ENCODE data around the gene PPM1N. TPM values are rescaled to one million over a fixed set of nuclear protein-coding genes. Genes with fewer than 3 reads are reported as not detected.

The PPM1N gene
- total and polyA plus RNA-seq, 2 of the 13 experiments (the other 11 are each of a cell fraction or from before 2014, with no cell fraction given), result 0.31 to 1.8 TPM

GRCh38 chr19:45547965-45548609 lies 49.8 kb downstream of the PPM1N start:
- 87% methylated on average over 9 of the region's 9 CpGs for WGBS (ENCODE audit: low lambda C conversion rate)
- CTCF ChIA-PET (ENCODE audit: low intra/inter-chr PET ratio, low total read pairs), result no interaction called here
- Histone ChIP-seq H3K36me3 (replicated peaks in 1 of 2; ENCODE audit: control insufficient read depth in 1 of 2, insufficient read depth in 2 of 2, low read length in 2 of 2) (peaks cover 1 to 3% of the 10 kb centered on the region in 2 experiments; a peak in 3 of 5 replicates), H3K4me1 (ENCODE audit: insufficient read depth, low read length) (peaks cover 22% of the 10 kb centered on the region), H3K4me2 (ENCODE audit: low read depth, low read length) (no peak overlapping the region), H3K4me3 (replicated peaks in 1 of 3; ENCODE audit: insufficient read depth in 1 of 3, low read depth in 2 of 3, low read length in 3 of 3) (no peak overlapping the region), H3K27me3 (ENCODE audit: control insufficient read depth in 1 of 2, insufficient read depth in 2 of 2, low read length in 2 of 2) (no peaks in the 10 kb centered on the region), H4K20me1 (ENCODE audit: insufficient read depth, low read length) (no peaks in the 10 kb centered on the region), H2AFZ (ENCODE audit: low read length) (no peak overlapping the region), H3K9me3 (ENCODE audit: low read length) (no peaks in the 10 kb centered on the region), H3K79me2 (ENCODE audit: insufficient read depth, low read length) (no peaks in the 10 kb centered on the region), H3K9ac (ENCODE audit: insufficient read depth, low read depth, low read length) (no peak overlapping the region), H3K27ac (ENCODE audit: extremely low read length, insufficient read depth, low read length) (no peak overlapping the region)
- intact Hi-C loops (cut with micrococcal nuclease; ENCODE audit: unreplicated experiment) (no loop called here), in situ Hi-C loops (cut with HindIII; ENCODE audit: extremely low pct_ligation_motif_present, low pct_unique_long_range_greater_than_20kb) (no loop called here)
- TF ChIP-seq ONECUT2 (CRISPR knock-in tag; IDR thresholded peaks at IDR 0.05) (no peak), ZNF569 (CRISPR knock-in tag; IDR thresholded peaks at IDR 0.05; ENCODE audit: borderline replicate concordance) (no peak), ZKSCAN1 (IDR thresholded peaks at IDR 0.05; ENCODE audit: low read length) (no peak), ZNF264 (CRISPR knock-in tag; IDR thresholded peaks at IDR 0.05) (no peak), GATA4 (IDR thresholded peaks at IDR 0.05; ENCODE audit: borderline replicate concordance, low read depth) (no peak), ZBTB7A (CRISPR knock-in tag; IDR thresholded peaks at IDR 0.05) (no peak), CBX1 (IDR thresholded peaks at IDR 0.05; ENCODE audit: low read depth) (no peak), RAD21 (CRISPR knock-in tag; IDR thresholded peaks at IDR 0.05) (no peak), HDAC2 (CRISPR knock-in tag; IDR thresholded peaks at IDR 0.05) (no peak)
- TF ChIP-seq, protein P1, sequence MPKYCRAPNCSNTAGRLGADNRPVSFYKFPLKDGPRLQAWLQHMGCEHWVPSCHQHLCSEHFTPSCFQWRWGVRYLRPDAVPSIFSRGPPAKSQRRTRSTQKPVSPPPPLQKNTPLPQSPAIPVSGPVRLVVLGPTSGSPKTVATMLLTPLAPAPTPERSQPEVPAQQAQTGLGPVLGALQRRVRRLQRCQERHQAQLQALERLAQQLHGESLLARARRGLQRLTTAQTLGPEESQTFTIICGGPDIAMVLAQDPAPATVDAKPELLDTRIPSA (CRISPR knock-in tag; IDR thresholded peaks at IDR 0.05; ENCODE audit: borderline replicate concordance), result no peak
- TF ChIP-seq, protein P2, sequence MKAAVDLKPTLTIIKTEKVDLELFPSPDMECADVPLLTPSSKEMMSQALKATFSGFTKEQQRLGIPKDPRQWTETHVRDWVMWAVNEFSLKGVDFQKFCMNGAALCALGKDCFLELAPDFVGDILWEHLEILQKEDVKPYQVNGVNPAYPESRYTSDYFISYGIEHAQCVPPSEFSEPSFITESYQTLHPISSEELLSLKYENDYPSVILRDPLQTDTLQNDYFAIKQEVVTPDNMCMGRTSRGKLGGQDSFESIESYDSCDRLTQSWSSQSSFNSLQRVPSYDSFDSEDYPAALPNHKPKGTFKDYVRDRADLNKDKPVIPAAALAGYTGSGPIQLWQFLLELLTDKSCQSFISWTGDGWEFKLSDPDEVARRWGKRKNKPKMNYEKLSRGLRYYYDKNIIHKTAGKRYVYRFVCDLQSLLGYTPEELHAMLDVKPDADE (CRISPR knock-in tag; IDR thresholded peaks at IDR 0.05), result no peak
- TF ChIP-seq, protein P3, sequence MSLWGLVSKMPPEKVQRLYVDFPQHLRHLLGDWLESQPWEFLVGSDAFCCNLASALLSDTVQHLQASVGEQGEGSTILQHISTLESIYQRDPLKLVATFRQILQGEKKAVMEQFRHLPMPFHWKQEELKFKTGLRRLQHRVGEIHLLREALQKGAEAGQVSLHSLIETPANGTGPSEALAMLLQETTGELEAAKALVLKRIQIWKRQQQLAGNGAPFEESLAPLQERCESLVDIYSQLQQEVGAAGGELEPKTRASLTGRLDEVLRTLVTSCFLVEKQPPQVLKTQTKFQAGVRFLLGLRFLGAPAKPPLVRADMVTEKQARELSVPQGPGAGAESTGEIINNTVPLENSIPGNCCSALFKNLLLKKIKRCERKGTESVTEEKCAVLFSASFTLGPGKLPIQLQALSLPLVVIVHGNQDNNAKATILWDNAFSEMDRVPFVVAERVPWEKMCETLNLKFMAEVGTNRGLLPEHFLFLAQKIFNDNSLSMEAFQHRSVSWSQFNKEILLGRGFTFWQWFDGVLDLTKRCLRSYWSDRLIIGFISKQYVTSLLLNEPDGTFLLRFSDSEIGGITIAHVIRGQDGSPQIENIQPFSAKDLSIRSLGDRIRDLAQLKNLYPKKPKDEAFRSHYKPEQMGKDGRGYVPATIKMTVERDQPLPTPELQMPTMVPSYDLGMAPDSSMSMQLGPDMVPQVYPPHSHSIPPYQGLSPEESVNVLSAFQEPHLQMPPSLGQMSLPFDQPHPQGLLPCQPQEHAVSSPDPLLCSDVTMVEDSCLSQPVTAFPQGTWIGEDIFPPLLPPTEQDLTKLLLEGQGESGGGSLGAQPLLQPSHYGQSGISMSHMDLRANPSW (CRISPR knock-in tag; IDR thresholded peaks at IDR 0.05; ENCODE audit: borderline replicate concordance), result no peak
- POLR2A ChIA-PET, result no interaction called here
- BruUV-seq (replicated peaks), result no TSS peak
- DNase-seq (ENCODE audit: low spot score) (no peak), FAIRE-seq (no peak), ATAC-seq (peak; percentile 56)

Other genes with a start within 250 kb of the PPM1N start
- 7.0 and 7.6 TPM in 2 replicates for gene MARK4, start 247.2 kb upstream of the PPM1N start, total RNA-seq (2016; rRNA removed; fragmentation: Illumina TruSeq; extraction: Trizol)
- 11.4 and 12.2 TPM in 2 replicates for gene MARK4, start 247.2 kb upstream of the PPM1N start, polyA plus RNA-seq (2011; rRNA removed)
- gene CKM, start 175.6 kb upstream of the PPM1N start, total RNA-seq (2016; rRNA removed; fragmentation: Illumina TruSeq; extraction: Trizol), result 0.27 and 0.80 TPM in 2 replicates
- gene CKM, start 175.6 kb upstream of the PPM1N start, polyA plus RNA-seq (2011; rRNA removed), result 0.54 and 0.59 TPM in 2 replicates
- gene KLC3, start 157.7 kb upstream of the PPM1N start, total RNA-seq (2016; rRNA removed; fragmentation: Illumina TruSeq; extraction: Trizol), result not detected in 2 replicates
- gene KLC3, start 157.7 kb upstream of the PPM1N start, polyA plus RNA-seq (2011; rRNA removed), result 0.13 and 0.26 TPM in 2 replicates
- 20.5 and 25.4 TPM in 2 replicates for gene ERCC2, start 127.9 kb upstream of the PPM1N start, total RNA-seq (2016; rRNA removed; fragmentation: Illumina TruSeq; extraction: Trizol)
- 49.2 and 63.4 TPM in 2 replicates for gene ERCC2, start 127.9 kb upstream of the PPM1N start, polyA plus RNA-seq (2011; rRNA removed)
- 1.3 and 1.6 TPM in 2 replicates for gene PPP1R13L, start 93.4 kb upstream of the PPM1N start, total RNA-seq (2016; rRNA removed; fragmentation: Illumina TruSeq; extraction: Trizol)
- gene PPP1R13L, start 93.4 kb upstream of the PPM1N start, polyA plus RNA-seq (2011; rRNA removed), result 6.6 and 8.8 TPM in 2 replicates
- gene POLR1G, start 91.8 kb upstream of the PPM1N start, total RNA-seq (2016; rRNA removed; fragmentation: Illumina TruSeq; extraction: Trizol), result 20.8 and 23.3 TPM in 2 replicates
- gene POLR1G, start 91.8 kb upstream of the PPM1N start, polyA plus RNA-seq (2011; rRNA removed), result 3.5 and 4.3 TPM in 2 replicates
- gene ERCC1, start 74.5 kb upstream of the PPM1N start, total RNA-seq (2016; rRNA removed; fragmentation: Illumina TruSeq; extraction: Trizol), result 39.3 and 40.0 TPM in 2 replicates
- 66.4 and 76.6 TPM in 2 replicates for gene ERCC1, start 74.5 kb upstream of the PPM1N start, polyA plus RNA-seq (2011; rRNA removed)
- gene FOSB, start 30.4 kb upstream of the PPM1N start, total RNA-seq (2016; rRNA removed; fragmentation: Illumina TruSeq; extraction: Trizol), result 0.21 and 6.0 TPM in 2 replicates
- gene FOSB, start 30.4 kb upstream of the PPM1N start, polyA plus RNA-seq (2011; rRNA removed), result 2.8 TPM in 2 replicates
- 2.1 and 2.9 TPM in 2 replicates for gene RTN2, start 1.4 kb upstream of the PPM1N start, total RNA-seq (2016; rRNA removed; fragmentation: Illumina TruSeq; extraction: Trizol)
- 17.1 and 18.0 TPM in 2 replicates for gene RTN2, start 1.4 kb upstream of the PPM1N start, polyA plus RNA-seq (2011; rRNA removed)
- 64.6 and 67.1 TPM in 2 replicates for gene VASP, start 9.0 kb downstream of the PPM1N start, total RNA-seq (2016; rRNA removed; fragmentation: Illumina TruSeq; extraction: Trizol)
- gene VASP, start 9.0 kb downstream of the PPM1N start, polyA plus RNA-seq (2011; rRNA removed), result 41.8 and 49.1 TPM in 2 replicates
- gene OPA3, start 86.4 kb downstream of the PPM1N start, total RNA-seq (2016; rRNA removed; fragmentation: Illumina TruSeq; extraction: Trizol), result 7.8 and 8.3 TPM in 2 replicates
- gene OPA3, start 86.4 kb downstream of the PPM1N start, polyA plus RNA-seq (2011; rRNA removed), result 16.6 and 17.7 TPM in 2 replicates
- gene GPR4, start 103.8 kb downstream of the PPM1N start, total RNA-seq (2016; rRNA removed; fragmentation: Illumina TruSeq; extraction: Trizol), result not detected in 2 replicates
- gene GPR4, start 103.8 kb downstream of the PPM1N start, polyA plus RNA-seq (2011; rRNA removed), result 0.15 TPM in 1 of 2 replicates, not detected in the other
- 7.3 and 7.6 TPM in 2 replicates for gene EML2, start 141.0 kb downstream of the PPM1N start, total RNA-seq (2016; rRNA removed; fragmentation: Illumina TruSeq; extraction: Trizol)
- gene EML2, start 141.0 kb downstream of the PPM1N start, polyA plus RNA-seq (2011; rRNA removed), result 12.9 and 16.6 TPM in 2 replicates
- gene GIPR, start 169.8 kb downstream of the PPM1N start, total RNA-seq (2016; rRNA removed; fragmentation: Illumina TruSeq; extraction: Trizol), result 0.15 TPM in 1 of 2 replicates, not detected in the other
- gene GIPR, start 169.8 kb downstream of the PPM1N start, polyA plus RNA-seq (2011; rRNA removed), result 1.2 and 1.7 TPM in 2 replicates
- gene SNRPD2, start 193.5 kb downstream of the PPM1N start, total RNA-seq (2016; rRNA removed; fragmentation: Illumina TruSeq; extraction: Trizol), result 485 and 593 TPM in 2 replicates
- 284 and 299 TPM in 2 replicates for gene SNRPD2, start 193.5 kb downstream of the PPM1N start, polyA plus RNA-seq (2011; rRNA removed)
- gene QPCTL, start 194.2 kb downstream of the PPM1N start, total RNA-seq (2016; rRNA removed; fragmentation: Illumina TruSeq; extraction: Trizol), result 6.8 and 16.0 TPM in 2 replicates
- gene QPCTL, start 194.2 kb downstream of the PPM1N start, polyA plus RNA-seq (2011; rRNA removed), result 19.1 and 24.8 TPM in 2 replicates
- 4.7 and 6.2 TPM in 2 replicates for gene FBXO46, start 232.5 kb downstream of the PPM1N start, total RNA-seq (2016; rRNA removed; fragmentation: Illumina TruSeq; extraction: Trizol)
- gene FBXO46, start 232.5 kb downstream of the PPM1N start, polyA plus RNA-seq (2011; rRNA removed), result 6.4 TPM in 2 replicates
- gene MEIOSIN, start 235.0 kb downstream of the PPM1N start, total RNA-seq (2016; rRNA removed; fragmentation: Illumina TruSeq; extraction: Trizol), result not detected in 2 replicates
- gene MEIOSIN, start 235.0 kb downstream of the PPM1N start, polyA plus RNA-seq (2011; rRNA removed), result not detected in 2 replicates